Left cardiac atrium (tissue), 4 donors: Measurements from ENCODE around the gene EIF2AK3. TPM values are rescaled to one million over a fixed set of nuclear protein-coding genes. Genes with fewer than 3 reads are reported as not detected.
"Not testable (repeated sequence)": the region's sequence is repeated elsewhere in the genome, so short reads cannot be mapped to it uniquely, and the experiment has no call there.

ENCODE experiments used
- ATAC-seq, 2 donors: fragments of 200-7000 bp; cut with Tn5 transposase; one replicate each; pipeline ENCODE4 v1.9.1; 2020; ENCODE audit warnings: mild to moderate bottlenecking in 2 of 2, moderate library complexity in 2 of 2
- DNase-seq: peaks from one replicate; pipeline ENCODE4 v3.0.0-alpha.2; 2020
- intact Hi-C, 2 donors: fragments of 100-400 bp; cut with DNase I; formaldehyde crosslinking; loops; one replicate each; pipeline versions ENCODE4 v1.14.1 to v1.15.1; 2022 to 2023
- total RNA-seq, 2 donors: library from RNA; stranded (reverse); fragmentation: NEBNext Ultra II Directional; extraction: Animal tissue kit (Norgen Biotek cat#: 25700); gene quantifications; one replicate each; pipeline ENCODE4 v1.2.1, GENCODE V29; 2021
- donor health status: DM: no; HTN: yes; CAD: no.
- donor health status: DM: no; HTN: yes; CAD: no; lungs with severe emphysema.
- donor health status: DM: yes; HTN: yes; CAD: no.
- donor health status: Dilated cardiomyopathy.

Gene EIF2AK3
- total RNA-seq, 2 donors from 2014 or later = 7.9 to 13.6 TPM

- ATAC-seq (no peak), DNase-seq (no peak)
- intact Hi-C loops = loop anchor here in 1 of 2 donors (10.0 kb wide), 1 partner anchor 362 kb away; no protein-coding TSS in a partner anchor
Observed at GRCh38 chr2:88557290-88557689, 70.0 kb downstream of the EIF2AK3 start.

GRCh38 chr2:88556026-88556425 lies 71.2 kb downstream of the EIF2AK3 start:
- no peak for ATAC-seq
- intact Hi-C loops = loop anchor here in 1 of 2 donors (10.0 kb wide), 1 partner anchor 361 kb away; no protein-coding TSS in a partner anchor
- no peak for DNase-seq

GRCh38 chr2:88554189-88554588 lies 73.1 kb downstream of the EIF2AK3 start:
- ATAC-seq (no peak), DNase-seq (no peak)
- intact Hi-C loops = loop anchor here in 1 of 2 donors (10.0 kb wide), 1 partner anchor 359 kb away; no protein-coding TSS in a partner anchor

- intact Hi-C loops = loop anchor here in 1 of 2 donors (10.0 kb wide), 1 partner anchor 355 kb away; no protein-coding TSS in a partner anchor
- no peak for ATAC-seq
- DNase-seq = no peak
Observed at GRCh38 chr2:88549616-88550292, 77.5 kb downstream of the EIF2AK3 start.

- intact Hi-C loops, DNase-seq, ATAC-seq: not testable (repeated sequence)
Observed at GRCh38 chr2:88546291-88546690, 81.0 kb downstream of the EIF2AK3 start.

GRCh38 chr2:88545118-88545517 lies 82.1 kb downstream of the EIF2AK3 start:
- DNase-seq (no peak), ATAC-seq (no peak)
- intact Hi-C loops = no loop called here

GRCh38 chr2:88543541-88544057 lies 83.7 kb downstream of the EIF2AK3 start:
- intact Hi-C loops = no loop called here
- no peak for ATAC-seq
- no peak for DNase-seq

- intact Hi-C loops = no loop called here
Observed at GRCh38 chr2:88542668-88543067, 84.6 kb downstream of the EIF2AK3 start.

GRCh38 chr2:88540346-88540745 lies 86.9 kb downstream of the EIF2AK3 start:
- ATAC-seq = no peak
- intact Hi-C loops = no loop called here
- DNase-seq = no peak

More at GRCh38 chr2:88542668-88543067, 84.6 kb downstream of the EIF2AK3 start:
- ATAC-seq (no peak), DNase-seq (no peak)

GRCh38 chr2:88538362-88538917 lies 88.8 kb downstream of the EIF2AK3 start:
- intact Hi-C loops = no loop called here
- DNase-seq = no peak

GRCh38 chr2:88537640-88538039 lies 89.6 kb downstream of the EIF2AK3 start:
- no peak for DNase-seq
- ATAC-seq = no peak
- intact Hi-C loops = no loop called here

More at GRCh38 chr2:88538362-88538917, 88.8 kb downstream of the EIF2AK3 start:
- no peak for ATAC-seq

- intact Hi-C loops = no loop called here
- DNase-seq (no peak), ATAC-seq (no peak)
Observed at GRCh38 chr2:88530081-88530480, 97.2 kb downstream of the EIF2AK3 start.

- intact Hi-C loops = no loop called here
- no peak for ATAC-seq
- no peak for DNase-seq
Observed at GRCh38 chr2:88521445-88522073, 105.7 kb downstream of the EIF2AK3 start.

- intact Hi-C loops = no loop called here
- DNase-seq (no peak), ATAC-seq (no peak)
Observed at GRCh38 chr2:88517759-88518201, 109.5 kb downstream of the EIF2AK3 start.

Other genes with a start within 250 kb of the EIF2AK3 start
- gene FOXI3, start 174.8 kb downstream of the EIF2AK3 start, total RNA-seq = not detected
- 10 to 100 TPM; 13.7 to 17.0 TPM for gene RPIA, start 64.2 kb upstream of the EIF2AK3 start, total RNA-seq